HEK293 (cell line): ENCODE results near the gene MGAM2.
A peak's percentile ranks its signal among the peaks of the same experiment; 100 is the strongest.

Source experiments
- CTCF ChIA-PET: fragments of 350-600 bp; formaldehyde crosslinking; extraction: SDS; loops from one replicate; lab custom pipeline; 2021; ENCODE audit warnings: antibody characterized with exemption; lab: Yijun Ruan, JAX
- POLR2A ChIA-PET: fragments of 300-600 bp; formaldehyde crosslinking; extraction: SDS; loops from one replicate; lab custom pipeline; 2020; ENCODE audit warnings: antibody characterized with exemption, inconsistent platforms; lab: Yijun Ruan, JAX
- H3K27ac ChIP-seq: fragments of 200-500 bp; sonication (Bioruptor generic); 2 replicates; pipeline ENCODE4 v1.5.1; 2014; ENCODE audit warnings: low read depth, low read length, control low read depth, inconsistent platforms; ENCODE audit errors: extremely low read depth
- H3K36me3 ChIP-seq, 2 experiments: fragments of 200-500 bp in 1 of 2; sonication (Bioruptor generic) in 1 of 2; 1 replicate in 1 of 2; 2 replicates in 1 of 2; pipeline ENCODE4 v1.5.1; 2014 to 2017; ENCODE audit warnings: inconsistent platforms in 2 of 2, low read length in 2 of 2; ENCODE audit not compliant: control insufficient read depth in 2 of 2, insufficient read depth in 1 of 2
- H3K4me1 ChIP-seq: fragments of 200-500 bp; sonication (Bioruptor generic); 2 replicates; pipeline ENCODE4 v1.5.1; 2014; ENCODE audit warnings: mild to moderate bottlenecking, low read length, inconsistent platforms; ENCODE audit not compliant: control insufficient read depth, insufficient read depth
- H3K4me3 ChIP-seq: 2 replicates; pipeline ENCODE4 v1.5.1; 2011; ENCODE audit warnings: low read depth, mild to moderate bottlenecking, control low read depth, low read length, moderate library complexity
- H3K9me3 ChIP-seq: fragments of 200-500 bp; sonication (Bioruptor generic); 2 replicates; pipeline ENCODE4 v1.5.1; 2014; ENCODE audit warnings: low read depth, low read length, inconsistent platforms; ENCODE audit not compliant: control insufficient read depth, insufficient read depth
- BCL6B ChIP-seq: fragments of 450-650 bp; formaldehyde crosslinking; IDR thresholded peaks from 2 replicates; pipeline ENCODE4 v1.5.1; 2017; ENCODE audit warnings: missing biosample characterization, missing genetic modification characterization
- FEZF1 ChIP-seq: fragments of 450-650 bp; formaldehyde crosslinking; IDR thresholded peaks from 2 replicates; pipeline ENCODE4 v1.5.1; 2016; ENCODE audit warnings: missing biosample characterization, missing genetic modification characterization
- IKZF3 ChIP-seq: fragments of 450-650 bp; IDR thresholded peaks from 2 replicates; pipeline ENCODE4 v1.5.0; 2018; ENCODE audit warnings: missing biosample characterization, mild to moderate bottlenecking, missing genetic modification characterization, moderate library complexity
- PRDM1 ChIP-seq: fragments of 450-650 bp; formaldehyde crosslinking; IDR thresholded peaks from 2 replicates; pipeline ENCODE4; 2016; ENCODE audit warnings: missing biosample characterization, missing genetic modification characterization
- PRDM10 ChIP-seq: fragments of 450-650 bp; formaldehyde crosslinking; IDR thresholded peaks from 2 replicates; pipeline ENCODE4 v1.5.1; 2016; ENCODE audit warnings: missing biosample characterization, missing genetic modification characterization
- ZBTB21 ChIP-seq: fragments of 450-650 bp; formaldehyde crosslinking; IDR thresholded peaks from 2 replicates; pipeline ENCODE4 v1.5.1; 2017; ENCODE audit warnings: missing biosample characterization, missing genetic modification characterization
- ZBTB26 ChIP-seq: fragments of 450-650 bp; formaldehyde crosslinking; optimal IDR thresholded peaks from 2 replicates; pipeline ENCODE3; 2016; ENCODE audit warnings: missing biosample characterization, mild to moderate bottlenecking, missing genetic modification characterization
- ZBTB8A ChIP-seq: fragments of 450-650 bp; formaldehyde crosslinking; IDR thresholded peaks from 2 replicates; pipeline ENCODE4 v1.5.1; 2016; ENCODE audit warnings: missing biosample characterization, missing genetic modification characterization
- ZFHX2 ChIP-seq: fragments of 450-650 bp; formaldehyde crosslinking; conservative IDR thresholded peaks from 2 replicates; pipeline ENCODE4 v1.5.1; 2016; ENCODE audit warnings: missing biosample characterization, missing genetic modification characterization
- ZFP41 ChIP-seq: fragments of 450-650 bp; formaldehyde crosslinking; IDR thresholded peaks from 2 replicates; pipeline ENCODE4 v1.5.1; 2016; ENCODE audit warnings: missing biosample characterization, missing genetic modification characterization, borderline replicate concordance
- ZNF174 ChIP-seq: fragments of 450-650 bp; formaldehyde crosslinking; IDR thresholded peaks from 2 replicates; pipeline ENCODE4 v1.5.0; 2017; ENCODE audit warnings: missing biosample characterization, mild to moderate bottlenecking, missing genetic modification characterization
- ZNF221 ChIP-seq: fragments of 450-650 bp; formaldehyde crosslinking; IDR thresholded peaks from 2 replicates; pipeline ENCODE4 v1.5.1; 2017; ENCODE audit warnings: missing biosample characterization, missing genetic modification characterization, borderline replicate concordance
- ZNF302 ChIP-seq: fragments of 450-650 bp; formaldehyde crosslinking; IDR thresholded peaks from 2 replicates; pipeline ENCODE4 v1.5.1; 2016; ENCODE audit warnings: missing biosample characterization, missing genetic modification characterization, low read depth
- ZNF324 ChIP-seq: fragments of 450-650 bp; formaldehyde crosslinking; IDR thresholded peaks from 2 replicates; pipeline ENCODE4 v1.5.1; 2016; ENCODE audit warnings: missing biosample characterization, missing genetic modification characterization
- ZNF426 ChIP-seq: fragments of 450-650 bp; formaldehyde crosslinking; IDR thresholded peaks from 2 replicates; pipeline ENCODE4 v1.5.1; 2017; ENCODE audit warnings: missing biosample characterization, missing genetic modification characterization, mild to moderate bottlenecking, inconsistent platforms, moderate library complexity
- ZNF544 ChIP-seq: fragments of 450-650 bp; formaldehyde crosslinking; IDR thresholded peaks from 2 replicates; pipeline ENCODE4 v1.5.0; 2017; ENCODE audit warnings: missing biosample characterization, missing genetic modification characterization
- ZNF610 ChIP-seq: fragments of 450-650 bp; formaldehyde crosslinking; IDR thresholded peaks from 2 replicates; pipeline ENCODE4 v1.5.1; 2016; ENCODE audit warnings: missing biosample characterization, missing genetic modification characterization, borderline replicate concordance
- ZNF623 ChIP-seq: fragments of 450-650 bp; formaldehyde crosslinking; IDR thresholded peaks from 2 replicates; pipeline ENCODE4 v1.5.1; 2016; ENCODE audit warnings: missing biosample characterization, missing genetic modification characterization
- ZNF629 ChIP-seq: fragments of 450-650 bp; formaldehyde crosslinking; IDR thresholded peaks from 2 replicates; pipeline ENCODE4 v1.5.1; 2017; ENCODE audit warnings: missing biosample characterization, missing genetic modification characterization
- ZNF677 ChIP-seq: fragments of 450-650 bp; IDR thresholded peaks from 2 replicates; pipeline ENCODE4 v1.5.0; 2018; ENCODE audit warnings: missing biosample characterization, mild to moderate bottlenecking, missing genetic modification characterization, moderate library complexity
- ZNF704 ChIP-seq: fragments of 450-650 bp; formaldehyde crosslinking; IDR thresholded peaks from 2 replicates; pipeline ENCODE4 v1.5.1; 2016; ENCODE audit warnings: missing biosample characterization, missing genetic modification characterization
- ZNF837 ChIP-seq: fragments of 450-650 bp; formaldehyde crosslinking; IDR thresholded peaks from 2 replicates; pipeline ENCODE4 v1.5.1; 2016; ENCODE audit warnings: missing biosample characterization, missing genetic modification characterization

The MGAM2 gene

GRCh38 chr7:142123184-142123583 is 11.7 kb downstream of the MGAM2 start:
- CTCF ChIA-PET = interaction anchor here (0.6 to 0.7 kb wide), 2 partner anchors 30 to 148 kb away, joined by 3 read pairs; no protein-coding TSS in a partner anchor
- no peaks in the 10 kb centered on the region for H3K4me1 ChIP-seq
- no peaks in the 10 kb centered on the region for H3K9me3 ChIP-seq
- no peak overlapping the region for H3K4me3 ChIP-seq
- TF ChIP-seq ZNF302 (tag by site-specific recombination) = no peak
- TF ChIP-seq ZNF221 = no peak
- no peak for TF ChIP-seq PRDM10 (tag by site-specific recombination)
- TF ChIP-seq FEZF1 = no peak
- TF ChIP-seq PRDM1 (tag by site-specific recombination) = no peak
- TF ChIP-seq ZNF610 (tag by site-specific recombination) = no peak
- no peak for TF ChIP-seq ZFP41
- no peak for TF ChIP-seq ZNF677 (tag by site-specific recombination)
- TF ChIP-seq ZBTB26 (tag by site-specific recombination) = no peak
- TF ChIP-seq ZNF544 = no peak
- no peak for TF ChIP-seq ZBTB8A
- TF ChIP-seq, all 188 proteins: peak for 0
- Histone ChIP-seq H3K27ac (no peak overlapping the region), H3K36me3 (no peaks in the 10 kb centered on the region)
- POLR2A ChIA-PET = no interaction called here

- POLR2A ChIA-PET = no interaction called here
- Histone ChIP-seq H3K4me3 (no peak overlapping the region), H3K36me3 (no peaks in the 10 kb centered on the region), H3K9me3 (no peaks in the 10 kb centered on the region), H3K4me1 (no peaks in the 10 kb centered on the region), H3K27ac (no peak overlapping the region)
- TF ChIP-seq ZNF623 (tag by site-specific recombination) = no peak
- TF ChIP-seq BCL6B (tag by site-specific recombination) = 0 out of 2 replicates have a peak, but pooled peaks have one; percentile 13
- CTCF ChIA-PET = interaction anchor here (0.6 to 0.7 kb wide), 2 partner anchors 148 to 389 kb away, joined by 4 read pairs; no protein-coding TSS in a partner anchor
These were observed 13.9 kb downstream of the MGAM2 start for GRCh38 chr7:142125256-142125955.

GRCh38 chr7:142130267-142130666 is 18.7 kb downstream of the MGAM2 start:
- Histone ChIP-seq H3K4me1 (no peaks in the 10 kb centered on the region), H3K27ac (no peak overlapping the region), H3K36me3 (no peaks in the 10 kb centered on the region), H3K4me3 (no peak overlapping the region), H3K9me3 (no peaks in the 10 kb centered on the region)
- ChIA-PET CTCF (interaction anchor here (0.9 kb wide), 1 partner anchor 154 kb away, joined by 5 read pairs; no protein-coding TSS in a partner anchor), POLR2A (no interaction called here)
- TF ChIP-seq ZNF426 (tag by site-specific recombination) = no peak
- TF ChIP-seq ZNF174 = no peak
- TF ChIP-seq ZNF324 (tag by site-specific recombination) = no peak
- TF ChIP-seq IKZF3 (tag by site-specific recombination) = no peak
- no peak for TF ChIP-seq ZNF629 (tag by site-specific recombination)
- no peak for TF ChIP-seq ZNF610 (tag by site-specific recombination)
- TF ChIP-seq ZFHX2 (tag by site-specific recombination) = no peak
- no peak for TF ChIP-seq ZNF837 (tag by site-specific recombination)
- TF ChIP-seq ZNF704 = no peak
- no peak for TF ChIP-seq ZBTB21 (tag by site-specific recombination)
